H1 (cell line): ENCODE results near the gene POLR1B. TPM values are rescaled to one million over a fixed set of nuclear protein-coding genes. Genes with fewer than 3 reads are reported as not detected.
A peak's percentile ranks its signal among the peaks of the same experiment; 100 is the strongest.

Source experiments
- CTCF ChIA-PET: fragments of 300-600 bp; sonication (Branson Sonifier 250); formaldehyde crosslinking; loops from one replicate; lab custom pipeline; 2021; ENCODE audit not compliant: partially characterized antibody; lab: Charles Lee
- POLR2A ChIA-PET: fragments of 300-600 bp; sonication (Branson Sonifier 250); formaldehyde crosslinking; loops from one replicate; lab custom pipeline; 2021; ENCODE audit warnings: inconsistent platforms; ENCODE audit not compliant: partially characterized antibody; lab: Charles Lee
- DNase-seq, 2 experiments: peaks; one replicate each; pipeline versions ENCODE4 v3.0.0 to v3.0.0-alpha.2; 2010 to 2022; ENCODE audit warnings: low spot score in 2 of 2, low read depth in 1 of 2, mixed read lengths in 1 of 2
- FAIRE-seq: peaks from 2 replicates; lab custom pipeline; 2011; peaks lifted over from hg19 to GRCh38; lab: Jason Lieb, UNC
- H2AFZ ChIP-seq: 2 replicates; pipeline ENCODE4 v1.8.1; 2012; ENCODE audit warnings: low read length, inconsistent platforms
- H2AK5ac ChIP-seq: 2 replicates; pipeline ENCODE4 v1.6.1; 2013; ENCODE audit warnings: low read depth, low read length
- H2BK120ac ChIP-seq: replicated peaks from 2 replicates; pipeline ENCODE3; 2013; ENCODE audit warnings: low read depth, low read length, inconsistent platforms
- H2BK12ac ChIP-seq: 2 replicates; pipeline ENCODE4 v1.6.1; 2013; ENCODE audit warnings: low read depth, low read length
- H2BK15ac ChIP-seq: 2 replicates; pipeline ENCODE4 v1.6.1; 2013; ENCODE audit warnings: low read length
- H2BK20ac ChIP-seq: 2 replicates; pipeline ENCODE4 v1.6.1; 2013; ENCODE audit warnings: low read length
- H2BK5ac ChIP-seq: 2 replicates; pipeline ENCODE4 v1.6.1; 2013; ENCODE audit warnings: low read depth, low read length
- H3K14ac ChIP-seq: 2 replicates; pipeline ENCODE4 v1.6.1; 2013; ENCODE audit warnings: inconsistent platforms; ENCODE audit not compliant: insufficient read length
- H3K18ac ChIP-seq: 2 replicates; pipeline ENCODE4 v1.6.1; 2013; ENCODE audit warnings: low read length; ENCODE audit errors: extremely low read depth
- H3K23ac ChIP-seq: 2 replicates; pipeline ENCODE4 v1.6.1; 2013; ENCODE audit warnings: inconsistent platforms; ENCODE audit not compliant: insufficient read length
- H3K23me2 ChIP-seq: 2 replicates; pipeline ENCODE4 v1.6.1; 2013; ENCODE audit warnings: low read depth, low read length
- H3K27ac ChIP-seq: 2 replicates; pipeline ENCODE4 v1.6.1; 2011; ENCODE audit warnings: low read depth, low read length, inconsistent platforms
- H3K27me3 ChIP-seq, 4 experiments: replicated peaks in 1 of 4; 1 replicate in 1 of 4; 2 replicates in 3 of 4; pipeline versions ENCODE4 v1.6.1 to v1.8.1; 2011 to 2013; ENCODE audit warnings: low read length in 3 of 4, mild to moderate bottlenecking in 3 of 4, inconsistent platforms in 2 of 4, mixed read lengths in 2 of 4, moderate library complexity in 1 of 4; ENCODE audit not compliant: control insufficient read depth in 3 of 4, insufficient read depth in 3 of 4; ENCODE audit errors: extremely low read depth in 1 of 4
- H3K36me3 ChIP-seq, 4 experiments: 2 replicates each; pipeline versions ENCODE4 v1.6.1 to v1.8.1; 2011 to 2013; ENCODE audit warnings: mild to moderate bottlenecking in 4 of 4, low read length in 3 of 4, moderate library complexity in 2 of 4, control low read depth in 1 of 4, inconsistent platforms in 1 of 4; ENCODE audit not compliant: insufficient read depth in 4 of 4, control insufficient read depth in 2 of 4
- H3K4ac ChIP-seq: replicated peaks from 2 replicates; pipeline ENCODE3; 2013; ENCODE audit warnings: low read length, low read depth, mixed read lengths, inconsistent platforms; ENCODE audit not compliant: insufficient read length
- H3K4me1 ChIP-seq, 4 experiments: replicated peaks in 1 of 4; 1 replicate in 1 of 4; 2 replicates in 3 of 4; pipeline versions ENCODE4 v1.6.1 to v1.8.1; 2011 to 2013; ENCODE audit warnings: low read length in 3 of 4, inconsistent platforms in 2 of 4, mixed read lengths in 1 of 4; ENCODE audit not compliant: insufficient read depth in 4 of 4, control insufficient read depth in 3 of 4
- H3K4me2 ChIP-seq, 2 experiments: 2 replicates each; pipeline versions ENCODE4 v1.6.1 to v1.8.1; 2011 to 2013; ENCODE audit warnings: low read depth in 2 of 2, low read length in 2 of 2, control low read depth in 1 of 2, inconsistent platforms in 1 of 2, mild to moderate bottlenecking in 1 of 2; ENCODE audit not compliant: insufficient read depth in 1 of 2
- H3K4me3 ChIP-seq, 4 experiments: fragments of 200-600, 300-600 bp in 1 of 4; sonication (generic), shearing (Covaris generic), sonication (Bioruptor Twin) in 1 of 4; 2 replicates each; pipeline versions ENCODE4 v1.5.1 to v1.8.1; 2011 to 2016; ENCODE audit warnings: low read length in 4 of 4, low read depth in 3 of 4, control low read depth in 2 of 4, inconsistent platforms in 2 of 4, mild to moderate bottlenecking in 2 of 4, mixed read lengths in 1 of 4, moderate library complexity in 1 of 4; ENCODE audit not compliant: insufficient read depth in 2 of 4; ENCODE audit errors: extremely low read depth in 1 of 4
- H3K56ac ChIP-seq: replicated peaks from 2 replicates; pipeline ENCODE3; 2013; ENCODE audit warnings: low read depth, mild to moderate bottlenecking, mixed read lengths, low read length, inconsistent platforms; ENCODE audit not compliant: insufficient read length
- H3K79me1 ChIP-seq: 2 replicates; pipeline ENCODE4 v1.6.1; 2013; ENCODE audit warnings: low read depth, low read length, control low read depth
- H3K79me2 ChIP-seq, 2 experiments: 2 replicates each; pipeline versions ENCODE4 v1.6.1 to v1.8.1; 2012 to 2013; ENCODE audit warnings: low read length in 2 of 2, mild to moderate bottlenecking in 2 of 2, inconsistent platforms in 1 of 2; ENCODE audit not compliant: insufficient read depth in 2 of 2, control insufficient read depth in 1 of 2
- H3K9ac ChIP-seq, 4 experiments: replicated peaks in 1 of 4; 1 replicate in 1 of 4; 2 replicates in 3 of 4; pipeline versions ENCODE4 v1.6.1 to v1.8.1; 2011 to 2013; ENCODE audit warnings: low read depth in 3 of 4, low read length in 3 of 4, control low read depth in 2 of 4, mild to moderate bottlenecking in 2 of 4, moderate library complexity in 2 of 4, inconsistent platforms in 1 of 4; ENCODE audit errors: extremely low read depth in 1 of 4
- H3K9me3 ChIP-seq, 2 experiments: 2 replicates each; pipeline versions ENCODE4 v1.6.1 to v1.8.1; 2012 to 2013; ENCODE audit warnings: mild to moderate bottlenecking in 2 of 2, moderate library complexity in 2 of 2, control low read depth in 1 of 2, inconsistent platforms in 1 of 2, low read depth in 1 of 2, low read length in 1 of 2, mixed read lengths in 1 of 2; ENCODE audit not compliant: insufficient read depth in 2 of 2
- H4K20me1 ChIP-seq, 2 experiments: replicated peaks in 1 of 2; 2 replicates each; pipeline versions ENCODE3 to v1.8.1; 2011 to 2013; ENCODE audit warnings: inconsistent platforms in 2 of 2, low read length in 2 of 2, mild to moderate bottlenecking in 1 of 2; ENCODE audit not compliant: insufficient read depth in 2 of 2, control insufficient read depth in 1 of 2
- H4K5ac ChIP-seq: 2 replicates; pipeline ENCODE4 v1.6.1; 2013; ENCODE audit warnings: low read length, low read depth, mixed read lengths, inconsistent platforms; ENCODE audit not compliant: insufficient read length
- H4K8ac ChIP-seq: 2 replicates; pipeline ENCODE4 v1.8.0; 2013; ENCODE audit warnings: mild to moderate bottlenecking, moderate library complexity, low read length, inconsistent platforms; ENCODE audit not compliant: insufficient read depth; ENCODE audit errors: extremely low read depth
- H4K91ac ChIP-seq: replicated peaks from 2 replicates; pipeline ENCODE3; 2013; ENCODE audit warnings: low read length, mixed read lengths, inconsistent platforms; ENCODE audit not compliant: insufficient read length
- RAD21 ChIP-seq, 2 experiments: IDR thresholded peaks in 1 of 2; conservative IDR thresholded peaks in 1 of 2; 2 replicates each; pipeline ENCODE4 v1.6.1; 2011; ENCODE audit warnings: low read depth in 2 of 2, low read length in 2 of 2, improper control_type of control experiment in 1 of 2, inconsistent platforms in 1 of 2, mild to moderate bottlenecking in 1 of 2, moderate library complexity in 1 of 2
- SRF ChIP-seq: IDR thresholded peaks from 2 replicates; pipeline ENCODE4 v1.6.1; 2011; ENCODE audit warnings: mild to moderate bottlenecking, low read depth, low read length, moderate library complexity
- YY1 ChIP-seq: IDR thresholded peaks from 2 replicates; pipeline ENCODE4 v1.6.1; 2011; ENCODE audit warnings: low read depth, mild to moderate bottlenecking, low read length
- WGBS, 2 experiments: shearing (Covaris generic) in 1 of 2; methylation state at CpG; one replicate each; pipeline versions ENCODE4 v1.1.6 to v1.1.7; 2013 to 2015; ENCODE audit warnings: low lambda C conversion rate in 2 of 2, mixed read lengths in 2 of 2, inconsistent platforms in 1 of 2, low coverage in 1 of 2, missing lambda C conversion rate in 1 of 2; ENCODE audit not compliant: insufficient replicate concordance in 2 of 2, insufficient coverage in 1 of 2, insufficient read length in 1 of 2; ENCODE audit errors: extremely low coverage in 1 of 2, missing lambda C conversion rate in 1 of 2; 5-methylcytosine and 5-hydroxymethylcytosine counted together
- polyA plus RNA-seq, 7 experiments: library from polyadenylated mRNA; depleted of rRNA in 3 of 7; stranded (reverse) in 5 of 7; unstranded in 2 of 7; fragments of >200 nt in 5 of 7; fragments of 200-250 nt in 2 of 7; gene quantifications; 1 replicate in 5 of 7; 2 replicates in 1 of 7; 4 replicates in 1 of 7; pipeline versions ENCODE4 v1.2.1 to v1.2.3, GENCODE V29; 2011 to 2013; ENCODE audit warnings: missing spikeins in 2 of 7, mixed read lengths in 2 of 7
- total RNA-seq: library from RNA; stranded (reverse); fragmentation: NEBNext Ultra II Directional; extraction: Animal tissue kit (Norgen Biotek cat#: 25700); gene quantifications from 2 replicates; pipeline ENCODE4 v1.2.1, GENCODE V29; 2021
- TF ChIP-seq, protein P1 (sequence below), 3 experiments: IDR thresholded peaks; 1 replicate in 2 of 3; 2 replicates in 1 of 3; pipeline versions ENCODE4 v1.5.1 to v1.6.1; 2011; ENCODE audit warnings: low read length in 3 of 3, mild to moderate bottlenecking in 3 of 3, inconsistent platforms in 2 of 3, low read depth in 1 of 3, moderate library complexity in 1 of 3; ENCODE audit not compliant: insufficient read depth in 1 of 3; ENCODE audit errors: control extremely low read depth in 1 of 3

The POLR1B gene
- total and polyA plus RNA-seq, 2 of the 8 experiments (the other 6 are each of a cell fraction or from before 2014, with no cell fraction given): 24.3 to 69.4 TPM

DNA sequence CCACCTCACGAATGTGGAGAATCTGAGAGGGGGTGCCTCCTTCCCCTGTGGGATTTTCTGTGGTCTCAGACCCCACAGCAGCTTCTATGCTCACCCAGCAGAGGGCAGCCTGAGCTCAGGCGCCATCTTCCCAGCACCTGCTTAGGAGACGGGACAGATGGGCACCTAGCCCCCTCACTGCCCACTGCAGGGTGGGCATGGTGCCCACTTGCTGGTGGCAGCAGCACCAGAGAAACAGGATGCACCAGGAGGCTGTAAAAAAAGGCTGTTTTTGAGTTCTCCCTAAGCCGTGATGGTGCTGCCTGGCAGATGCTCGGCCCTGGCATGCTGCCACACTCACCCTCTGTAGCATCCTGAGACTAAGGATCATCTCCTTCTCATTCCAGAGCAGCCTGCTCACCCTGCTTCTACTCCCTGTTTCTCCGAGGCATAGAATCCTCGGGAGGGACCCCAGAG is 84.4 kb downstream of the POLR1B start:
- Histone ChIP-seq H4K91ac (no peak overlapping the region), H4K5ac (no peak overlapping the region), H3K9me3 (no peaks in the 10 kb centered on the region), H4K8ac (no peak overlapping the region), H3K18ac (no peak overlapping the region), H2BK120ac (no peak overlapping the region), H3K14ac (no peak overlapping the region), H3K4me3 (no peak overlapping the region), H2BK12ac (no peak overlapping the region), H3K4me1 (peaks cover 0 to 7% (median 5%) of the 10 kb centered on the region in 4 experiments; a peak in 4 of 7 replicates), H3K27ac (no peak overlapping the region), H2BK15ac (no peak overlapping the region), H3K23ac (no peak overlapping the region), H3K9ac (no peak overlapping the region), H2AK5ac (no peak overlapping the region), H3K79me1 (no peaks in the 10 kb centered on the region), H2BK5ac (no peak overlapping the region), H3K4me2 (no peak overlapping the region), H4K20me1 (no peaks in the 10 kb centered on the region), H3K23me2 (peaks cover 1% of the 10 kb centered on the region; the same call in 1 of the 2 replicates), H3K79me2 (no peaks in the 10 kb centered on the region), H2AFZ (no peak overlapping the region; the same call in 1 of the 2 replicates), H3K27me3 (no peaks in the 10 kb centered on the region), H3K4ac (no peak overlapping the region), H2BK20ac (no peak overlapping the region), H3K56ac (no peak overlapping the region), H3K36me3 (no peaks in the 10 kb centered on the region)
- FAIRE-seq: no peak
- peak in 1 of 2 experiments; percentile 65 for DNase-seq
- CTCF ChIA-PET: interaction anchor here (0.6 to 10.5 kb wide), 26 partner anchors 10 to 315 kb away, joined by 3 to 185 read pairs (median 4); partner anchors contain the start of genes NT5DC4 and SLC20A1
- WGBS, 2 experiments: 63% methylated on average over 7 of the region's 7 CpGs; no CpG with 5 or more reads in 1 of the 2 experiments
- POLR2A ChIA-PET: interaction anchor here (1.2 to 3.3 kb wide), 2 partner anchors 16 to 20 kb away, joined by 3 to 16 read pairs; partner anchors contain the start of gene SLC20A1
- TF ChIP-seq RAD21 (IDR thresholded peaks at IDR 0.05 in 1 of 2, conservative IDR thresholded peaks at IDR 0.05 in 1 of 2; ENCODE audit: low read depth in 2 of 2, low read length in 2 of 2): peak; percentile 86 to 90
- TF ChIP-seq SRF: no peak
- TF ChIP-seq, protein P1, sequence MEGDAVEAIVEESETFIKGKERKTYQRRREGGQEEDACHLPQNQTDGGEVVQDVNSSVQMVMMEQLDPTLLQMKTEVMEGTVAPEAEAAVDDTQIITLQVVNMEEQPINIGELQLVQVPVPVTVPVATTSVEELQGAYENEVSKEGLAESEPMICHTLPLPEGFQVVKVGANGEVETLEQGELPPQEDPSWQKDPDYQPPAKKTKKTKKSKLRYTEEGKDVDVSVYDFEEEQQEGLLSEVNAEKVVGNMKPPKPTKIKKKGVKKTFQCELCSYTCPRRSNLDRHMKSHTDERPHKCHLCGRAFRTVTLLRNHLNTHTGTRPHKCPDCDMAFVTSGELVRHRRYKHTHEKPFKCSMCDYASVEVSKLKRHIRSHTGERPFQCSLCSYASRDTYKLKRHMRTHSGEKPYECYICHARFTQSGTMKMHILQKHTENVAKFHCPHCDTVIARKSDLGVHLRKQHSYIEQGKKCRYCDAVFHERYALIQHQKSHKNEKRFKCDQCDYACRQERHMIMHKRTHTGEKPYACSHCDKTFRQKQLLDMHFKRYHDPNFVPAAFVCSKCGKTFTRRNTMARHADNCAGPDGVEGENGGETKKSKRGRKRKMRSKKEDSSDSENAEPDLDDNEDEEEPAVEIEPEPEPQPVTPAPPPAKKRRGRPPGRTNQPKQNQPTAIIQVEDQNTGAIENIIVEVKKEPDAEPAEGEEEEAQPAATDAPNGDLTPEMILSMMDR (IDR thresholded peaks at IDR 0.05; ENCODE audit: control extremely low read depth in 1 of 3, insufficient read depth in 1 of 3, low read depth in 1 of 3, low read length in 3 of 3): peak; percentile 87 to 90 (median 89)
- TF ChIP-seq YY1: peak; percentile 95
